Thyroid gland (tissue), 4 donors: Measurements from ENCODE around the gene FRAS1. TPM values are rescaled to one million over a fixed set of nuclear protein-coding genes. Genes with fewer than 3 reads are reported as not detected.
"Not testable (repeated sequence)": the region's sequence is repeated elsewhere in the genome, so short reads cannot be mapped to it uniquely, and the experiment has no call there.

ENCODE experiments used
- DNase-seq, 2 donors: peaks; one replicate each; pipeline ENCODE4 v3.0.0-alpha.2; 2019
- H3K27ac ChIP-seq, 3 donors: fragments of 200-600 bp; sonication (generic); 1 replicate in 2 of 3; 2 replicates in 1 of 3; pipeline ENCODE4 v1.5.1; 2016 to 2019; ENCODE audit warnings: mild to moderate bottlenecking in 1 of 3, moderate library complexity in 1 of 3
- H3K27me3 ChIP-seq: fragments of 200-600 bp; sonication (generic); one replicate; pipeline ENCODE4 v1.5.1; 2019
- H3K36me3 ChIP-seq, 2 donors: fragments of 200-600 bp; sonication (generic); one replicate each; pipeline ENCODE4 v1.5.1; 2016 to 2019
- H3K4me1 ChIP-seq, 2 donors: fragments of 200-600 bp; sonication (generic); one replicate each; pipeline ENCODE4 v1.5.1; 2017 to 2019
- H3K4me3 ChIP-seq, 3 donors: fragments of 200-600 bp; sonication (generic); replicated peaks in 1 of 3; 1 replicate in 2 of 3; 2 replicates in 1 of 3; pipeline ENCODE4 v1.5.1; 2016; ENCODE audit warnings: mild to moderate bottlenecking in 1 of 3
- H3K9me3 ChIP-seq: fragments of 200-600 bp; sonication (generic); one replicate; pipeline ENCODE4 v1.5.1; 2017
- POLR2A ChIP-seq, 2 donors: fragments of 450-650 bp; IDR thresholded peaks; one replicate each; pipeline ENCODE4 v1.6.1; 2017; ENCODE audit warnings: antibody characterized with exemption in 2 of 2, mild to moderate bottlenecking in 2 of 2, moderate library complexity in 1 of 2
- WGBS, 2 donors: methylation state at CpG; one replicate each; pipeline ENCODE4 v1.1.5; 2017; 5-methylcytosine and 5-hydroxymethylcytosine counted together
- intact Hi-C: fragments of 100-400 bp; cut with DNase I; formaldehyde crosslinking; loops from one replicate; pipeline ENCODE4 v1.15.1; 2023
- total RNA-seq, 4 donors: library from RNA; depleted of rRNA; stranded (reverse); fragments of >200 nt; gene quantifications; one replicate each; pipeline ENCODE4 v1.2.3, GENCODE V29; 2016
- TF ChIP-seq, protein P1 (sequence below), 6 experiments: fragments of 200-600 bp in 3 of 6; fragments of 450-650 bp in 3 of 6; sonication (generic) in 3 of 6; IDR thresholded peaks; one replicate each; pipeline ENCODE4 v1.5.1; 2016 to 2019; ENCODE audit warnings: antibody characterized with exemption in 6 of 6, mild to moderate bottlenecking in 2 of 6, inconsistent platforms in 1 of 6, moderate library complexity in 1 of 6

Gene FRAS1
- total RNA-seq, 4 donors from 2014 or later: 25.4 to 42.3 (median 31.7) TPM

DNA sequence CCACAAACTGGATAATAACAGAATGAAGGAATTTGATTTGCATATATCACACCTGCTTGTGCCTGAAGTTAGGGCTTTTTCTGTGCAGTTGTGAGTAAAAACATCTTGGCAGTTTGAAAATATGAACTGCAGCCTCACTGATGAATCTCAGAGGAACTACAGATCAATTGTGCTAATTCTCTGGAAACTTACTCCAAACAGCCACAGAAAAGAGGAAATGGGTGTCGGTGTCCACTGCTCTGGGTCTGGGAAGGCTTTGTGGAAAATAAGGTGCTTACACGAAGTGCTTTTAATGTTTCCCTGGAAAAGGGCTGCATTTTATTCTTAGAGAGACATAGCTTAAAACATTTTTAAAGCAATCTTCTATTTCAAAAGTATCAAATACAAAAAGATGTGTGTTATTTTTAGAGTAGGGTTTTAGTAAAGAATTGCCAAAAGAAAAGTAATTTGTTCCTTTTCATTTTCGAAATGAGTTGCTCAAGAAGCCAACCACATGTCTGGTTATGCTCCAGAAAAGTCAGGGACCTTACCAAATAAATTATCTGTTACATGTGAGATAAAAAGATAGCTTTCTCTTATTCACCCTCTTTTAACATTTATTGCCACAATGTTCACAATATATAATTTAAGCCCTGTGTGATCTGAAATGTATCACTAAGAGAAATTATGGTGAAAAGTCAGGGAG, 240.1 kb downstream of the FRAS1 start:
- peaks cover 0 to 4% of the 10 kb centered on the region in 2 donors for H3K4me1 ChIP-seq
- no peaks in the 10 kb centered on the region for H3K27me3 ChIP-seq
- TF ChIP-seq, protein P1, sequence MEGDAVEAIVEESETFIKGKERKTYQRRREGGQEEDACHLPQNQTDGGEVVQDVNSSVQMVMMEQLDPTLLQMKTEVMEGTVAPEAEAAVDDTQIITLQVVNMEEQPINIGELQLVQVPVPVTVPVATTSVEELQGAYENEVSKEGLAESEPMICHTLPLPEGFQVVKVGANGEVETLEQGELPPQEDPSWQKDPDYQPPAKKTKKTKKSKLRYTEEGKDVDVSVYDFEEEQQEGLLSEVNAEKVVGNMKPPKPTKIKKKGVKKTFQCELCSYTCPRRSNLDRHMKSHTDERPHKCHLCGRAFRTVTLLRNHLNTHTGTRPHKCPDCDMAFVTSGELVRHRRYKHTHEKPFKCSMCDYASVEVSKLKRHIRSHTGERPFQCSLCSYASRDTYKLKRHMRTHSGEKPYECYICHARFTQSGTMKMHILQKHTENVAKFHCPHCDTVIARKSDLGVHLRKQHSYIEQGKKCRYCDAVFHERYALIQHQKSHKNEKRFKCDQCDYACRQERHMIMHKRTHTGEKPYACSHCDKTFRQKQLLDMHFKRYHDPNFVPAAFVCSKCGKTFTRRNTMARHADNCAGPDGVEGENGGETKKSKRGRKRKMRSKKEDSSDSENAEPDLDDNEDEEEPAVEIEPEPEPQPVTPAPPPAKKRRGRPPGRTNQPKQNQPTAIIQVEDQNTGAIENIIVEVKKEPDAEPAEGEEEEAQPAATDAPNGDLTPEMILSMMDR (IDR thresholded peaks at IDR 0.05): no peak
- no peak for TF ChIP-seq POLR2A (IDR thresholded peaks at IDR 0.05)
- DNase-seq: no peak
- no peaks in the 10 kb centered on the region for H3K9me3 ChIP-seq
- intact Hi-C loops: no loop called here
- WGBS, 2 donors: 56 to 63% methylated on average over 3 of the region's 3 CpGs
- no peak overlapping the region for H3K27ac ChIP-seq
- H3K4me3 ChIP-seq: no peak overlapping the region
- no peaks in the 10 kb centered on the region for H3K36me3 ChIP-seq

DNA sequence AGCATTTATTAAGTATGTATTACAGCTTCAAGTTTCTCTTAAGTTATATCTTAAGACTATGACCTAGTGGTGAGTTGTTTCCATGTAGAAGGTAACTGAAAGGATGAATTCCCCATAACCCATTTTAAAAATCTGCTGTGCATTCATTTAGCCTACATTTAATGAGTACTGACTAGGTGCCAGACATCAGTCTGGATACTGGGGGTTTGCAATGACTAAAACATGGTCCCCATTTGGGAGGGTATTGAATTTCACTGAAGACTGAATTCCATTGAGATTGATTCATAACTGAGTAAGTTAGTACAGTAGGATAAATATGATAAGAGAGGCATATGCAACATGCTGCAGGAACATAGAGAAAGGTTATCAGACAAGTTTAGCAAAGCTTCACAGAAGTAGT, 241.5 kb downstream of the FRAS1 start:
- Histone ChIP-seq H3K9me3 (no peaks in the 10 kb centered on the region), H3K27me3 (no peaks in the 10 kb centered on the region), H3K4me1 (no peaks in the 10 kb centered on the region), H3K27ac (no peak overlapping the region), H3K36me3 (no peaks in the 10 kb centered on the region), H3K4me3 (no peak overlapping the region)
- intact Hi-C loops: no loop called here
- DNase-seq: no peak
- no peak for TF ChIP-seq POLR2A (IDR thresholded peaks at IDR 0.05)
- TF ChIP-seq, protein P1 (IDR thresholded peaks at IDR 0.05): no peak

DNA sequence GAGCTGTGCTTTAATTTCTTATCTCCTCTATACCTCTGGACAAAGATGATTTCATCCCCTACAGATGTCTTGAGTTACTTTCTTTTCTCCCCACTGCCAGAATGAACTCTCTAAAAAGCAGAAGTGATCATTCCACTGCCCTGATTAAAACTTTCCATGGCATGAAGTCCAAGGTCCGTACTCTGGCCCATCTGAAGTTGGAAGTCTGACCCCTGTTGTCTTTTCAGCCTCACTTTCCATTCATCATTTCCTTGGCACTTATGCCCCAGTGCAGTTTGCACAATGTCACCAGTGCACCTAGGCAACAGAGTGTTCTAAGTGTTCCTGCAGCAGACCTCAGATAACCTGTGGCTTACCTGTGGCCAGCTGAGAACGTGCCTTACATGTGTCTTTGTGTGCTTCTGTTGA, 242.4 kb downstream of the FRAS1 start:
- intact Hi-C loops: no loop called here
- Histone ChIP-seq H3K4me1 (no peaks in the 10 kb centered on the region), H3K27me3 (no peaks in the 10 kb centered on the region), H3K9me3 (no peaks in the 10 kb centered on the region), H3K4me3 (no peak overlapping the region), H3K27ac (no peak overlapping the region), H3K36me3 (no peaks in the 10 kb centered on the region)
- peak in 1 of 2 donors; percentile 12 for DNase-seq
- WGBS, 2 donors: 43 to 56% methylated on average over 2 of the region's 2 CpGs
- TF ChIP-seq, protein P1 (IDR thresholded peaks at IDR 0.05): no peak
- no peak for TF ChIP-seq POLR2A (IDR thresholded peaks at IDR 0.05)

DNA sequence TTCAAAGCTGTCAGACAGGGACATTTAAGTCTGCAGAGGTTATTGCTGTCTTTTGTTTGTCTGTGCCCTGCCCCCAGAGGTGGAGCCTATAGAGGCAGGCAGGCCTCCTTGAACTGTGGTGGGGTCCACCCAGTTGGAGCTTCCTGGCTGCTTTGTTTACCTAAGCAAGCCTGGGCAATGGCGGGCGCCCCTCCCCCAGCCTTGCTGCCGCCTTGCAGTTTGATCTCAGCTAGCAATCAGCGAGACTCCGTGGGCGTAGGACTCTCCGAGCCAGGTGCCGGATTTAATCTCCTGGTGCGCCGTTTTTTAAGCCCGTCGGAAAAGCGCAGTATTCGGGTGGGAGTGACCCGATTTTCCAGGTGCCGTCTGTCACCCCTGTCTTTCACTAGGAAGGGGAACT, 250.1 kb downstream of the FRAS1 start:
- H3K9me3 ChIP-seq, H3K36me3 ChIP-seq, H3K4me3 ChIP-seq, H3K27ac ChIP-seq, intact Hi-C loops, DNase-seq, H3K27me3 ChIP-seq, H3K4me1 ChIP-seq: not testable (repeated sequence)
- 81% methylated on average over 16 of the region's 16 CpGs for WGBS, 2 donors

DNA sequence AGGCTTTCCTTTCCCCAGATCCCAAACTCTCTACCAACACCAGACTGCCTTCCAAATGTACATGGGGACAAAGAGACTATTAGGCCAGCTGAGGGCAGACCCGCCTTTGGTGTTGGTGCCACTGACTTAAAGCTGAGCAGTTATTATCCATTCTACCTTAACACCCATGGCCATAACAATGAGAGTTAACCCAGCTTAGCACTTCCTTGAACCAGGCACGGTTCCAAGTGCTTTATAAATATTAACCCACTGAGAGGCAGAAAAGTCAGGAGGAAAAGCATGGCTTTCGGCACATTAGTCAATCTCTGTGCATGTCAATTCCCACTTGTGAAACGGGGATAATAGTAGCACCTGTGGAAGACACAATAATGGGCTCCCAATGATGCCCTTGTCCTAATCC, 251.4 kb downstream of the FRAS1 start:
- Histone ChIP-seq H3K27ac (no peak overlapping the region), H3K9me3 (no peaks in the 10 kb centered on the region), H3K4me3 (no peak overlapping the region), H3K36me3 (no peaks in the 10 kb centered on the region), H3K27me3 (no peaks in the 10 kb centered on the region), H3K4me1 (no peaks in the 10 kb centered on the region)
- TF ChIP-seq, protein P1 (IDR thresholded peaks at IDR 0.05): no peak
- no peak for TF ChIP-seq POLR2A (IDR thresholded peaks at IDR 0.05)
- 79 to 81% methylated on average over 4 of the region's 4 CpGs for WGBS, 2 donors
- intact Hi-C loops: no loop called here
- DNase-seq: no peak
